ENCODE results near the gene DNMT3A.

DNMT3A gene

GRCh38 chr2:25335204-25335603, 6.5 kb downstream of the DNMT3A start:
- 80% methylated on average over 8 of the region's 8 CpGs for WGBS
- H3K27me3 ChIP-seq (ENCODE audit: insufficient read depth, low read length) = peaks cover 14% of the 10 kb centered on the region; the same call in 1 of the 2 replicates
- no peak overlapping the region for H3K4me3 ChIP-seq (ENCODE audit: low read length)
- no peaks in the 10 kb centered on the region for H3K36me3 ChIP-seq (ENCODE audit: insufficient read depth, low read length)
- no peaks in the 10 kb centered on the region for H3K9me3 ChIP-seq (ENCODE audit: insufficient read depth, low read depth, low read length)
- H3K4me1 ChIP-seq (ENCODE audit: insufficient read depth, low read length) = peaks cover 36% of the 10 kb centered on the region
- H3K27ac ChIP-seq (ENCODE audit: low read depth, low read length) = no peak overlapping the region
- no peak overlapping the region for H3K9ac ChIP-seq (ENCODE audit: low read depth, low read length)

DNA sequence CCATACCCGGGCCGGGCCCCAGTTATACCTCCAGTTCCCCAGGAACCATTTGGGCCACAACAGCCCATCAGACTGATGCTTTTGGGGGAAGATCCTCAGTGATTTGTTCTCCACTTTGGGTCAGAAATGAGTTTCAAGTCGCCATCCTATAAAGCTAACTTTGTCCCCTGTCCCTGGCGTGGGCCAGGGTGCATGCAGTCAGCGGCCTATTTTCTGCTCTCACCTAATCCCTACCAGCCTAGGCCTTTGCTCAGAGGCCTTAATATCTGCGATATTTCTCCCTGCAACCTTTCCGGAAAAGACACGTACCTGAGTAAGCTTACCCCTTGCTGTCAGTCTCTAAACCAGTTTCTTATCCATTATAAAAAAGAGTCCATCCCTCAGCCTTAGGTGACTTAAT, 7.2 kb downstream of the DNMT3A start:
- Histone ChIP-seq H3K9me3 (ENCODE audit: insufficient read depth, low read depth, low read length) (no peaks in the 10 kb centered on the region), H3K27ac (ENCODE audit: low read depth, low read length) (no peak overlapping the region), H3K4me3 (ENCODE audit: low read length) (no peak overlapping the region), H3K27me3 (ENCODE audit: insufficient read depth, low read length) (peaks cover 7% of the 10 kb centered on the region; the same call in 1 of the 2 replicates), H3K36me3 (ENCODE audit: insufficient read depth, low read length) (no peaks in the 10 kb centered on the region), H3K9ac (ENCODE audit: low read depth, low read length) (no peak overlapping the region), H3K4me1 (ENCODE audit: insufficient read depth, low read length) (peaks cover 36% of the 10 kb centered on the region)
- 91% methylated on average over 8 of the region's 8 CpGs for WGBS

DNA sequence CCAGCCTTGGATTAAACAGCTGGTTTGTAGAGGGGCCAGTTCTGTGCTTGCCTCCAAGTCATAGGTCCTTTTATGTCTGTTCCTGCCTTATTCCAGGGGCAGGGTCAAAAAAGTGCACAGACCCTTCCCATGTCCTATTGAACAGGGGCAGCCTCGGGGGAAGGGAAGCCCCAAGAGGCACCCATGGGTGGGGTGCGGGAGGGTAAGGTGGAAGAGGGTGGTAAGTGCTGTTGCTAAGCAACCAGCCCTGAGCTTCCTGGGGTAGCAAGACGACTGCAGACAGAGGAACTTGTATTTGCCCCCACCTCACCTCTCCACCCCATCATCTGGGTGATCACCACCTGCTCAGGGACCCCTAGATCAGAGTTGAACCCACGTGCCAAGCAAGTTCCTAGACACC, 7.7 kb downstream of the DNMT3A start:
- Histone ChIP-seq H3K36me3 (ENCODE audit: insufficient read depth, low read length) (no peaks in the 10 kb centered on the region), H3K9ac (ENCODE audit: low read depth, low read length) (no peak overlapping the region), H3K27ac (ENCODE audit: low read depth, low read length) (no peak overlapping the region; the same call in 1 of the 2 replicates), H3K4me1 (ENCODE audit: insufficient read depth, low read length) (peaks cover 33% of the 10 kb centered on the region), H3K4me3 (ENCODE audit: low read length) (no peak overlapping the region), H3K9me3 (ENCODE audit: insufficient read depth, low read depth, low read length) (no peaks in the 10 kb centered on the region), H3K27me3 (ENCODE audit: insufficient read depth, low read length) (0 out of 2 replicates have a peak, but pooled peaks cover 2% of the 10 kb centered on the region)
- WGBS = 80% methylated on average over 4 of the region's 4 CpGs

DNA sequence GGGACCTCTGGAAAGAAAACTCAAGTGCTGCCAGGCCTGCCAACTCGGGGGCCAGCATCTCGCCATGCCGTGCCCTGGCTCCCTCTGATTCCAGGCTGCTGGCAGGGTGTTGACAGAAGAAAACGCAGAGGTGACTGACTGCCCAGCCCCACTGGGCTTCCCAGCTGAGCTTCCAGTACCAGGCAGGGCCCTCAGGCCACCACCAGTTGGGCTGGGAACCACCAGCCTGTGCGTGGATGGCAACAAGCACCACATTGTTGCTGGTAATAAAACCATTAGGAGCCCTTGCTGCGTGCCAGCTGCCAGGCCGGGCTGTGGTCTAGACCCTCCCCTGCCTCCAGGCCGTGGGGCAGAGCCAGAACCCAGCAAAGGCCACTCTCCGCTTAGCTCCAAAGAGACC, 9.2 kb downstream of the DNMT3A start:
- no peak overlapping the region for H3K4me3 ChIP-seq (ENCODE audit: low read length)
- H3K4me1 ChIP-seq (ENCODE audit: insufficient read depth, low read length) = peaks cover 33% of the 10 kb centered on the region
- no peak overlapping the region for H3K27ac ChIP-seq (ENCODE audit: low read depth, low read length)
- H3K27me3 ChIP-seq (ENCODE audit: insufficient read depth, low read length) = no peaks in the 10 kb centered on the region
- no peak overlapping the region for H3K9ac ChIP-seq (ENCODE audit: low read depth, low read length)
- H3K36me3 ChIP-seq (ENCODE audit: insufficient read depth, low read length) = no peaks in the 10 kb centered on the region
- 89% methylated on average over 9 of the region's 9 CpGs for WGBS
- no peaks in the 10 kb centered on the region for H3K9me3 ChIP-seq (ENCODE audit: insufficient read depth, low read depth, low read length)

DNA sequence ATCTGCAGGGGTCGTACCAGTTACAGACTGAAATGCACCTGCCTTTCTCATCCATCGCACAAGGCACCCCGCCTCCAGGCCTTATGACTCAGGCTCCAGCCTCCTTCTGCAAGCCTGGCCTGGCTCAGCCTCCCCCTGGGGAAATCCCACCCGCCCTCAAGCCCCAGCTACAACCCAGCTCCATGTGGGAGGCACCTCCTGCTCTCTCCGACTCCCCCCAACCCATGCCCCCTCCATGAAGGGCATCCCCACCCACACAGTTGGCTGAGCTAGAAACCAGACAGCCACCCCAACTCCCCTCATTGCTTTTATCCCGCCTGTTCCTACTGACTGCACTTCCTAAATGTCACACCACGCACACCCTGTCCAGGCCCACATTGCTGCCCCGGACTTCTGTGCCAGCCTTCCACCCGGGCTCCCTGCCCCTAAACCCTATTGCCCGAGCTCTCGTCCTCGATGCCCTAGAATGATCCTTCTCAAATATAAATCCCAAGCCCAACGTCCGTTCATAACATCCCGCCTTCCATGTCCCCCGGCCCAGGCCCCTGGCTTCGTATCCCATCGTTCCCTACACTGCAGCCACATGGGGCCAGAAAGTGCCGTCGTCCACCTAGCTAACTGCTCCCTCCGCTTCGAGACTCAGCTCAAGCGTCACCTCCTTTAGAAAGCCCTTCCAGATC, 9.9 kb downstream of the DNMT3A start:
- Histone ChIP-seq H3K9ac (ENCODE audit: low read depth, low read length) (no peak overlapping the region), H3K36me3 (ENCODE audit: insufficient read depth, low read length) (no peaks in the 10 kb centered on the region)
- 87% methylated on average over 23 of the region's 23 CpGs for WGBS

DNA sequence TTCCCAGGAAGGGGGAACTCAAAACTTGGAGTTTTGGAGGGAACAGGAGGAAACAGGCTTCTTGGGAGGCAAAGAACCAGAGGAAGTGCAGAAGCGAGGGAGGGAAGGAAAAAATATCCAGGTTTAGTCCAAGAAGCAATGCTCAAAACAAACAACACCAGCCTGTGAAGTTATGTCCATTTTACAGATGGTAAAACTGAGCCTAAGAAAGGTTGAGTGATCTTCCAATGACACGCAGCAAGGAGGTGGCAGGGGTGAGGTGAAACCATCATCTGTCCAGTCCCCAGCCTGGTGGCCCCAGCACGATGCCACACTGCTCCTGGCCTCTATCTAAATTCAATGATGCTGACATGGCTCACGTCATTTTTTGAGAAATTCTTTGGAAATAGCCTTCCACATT, 10.8 kb downstream of the DNMT3A start:
- Histone ChIP-seq H3K9me3 (ENCODE audit: insufficient read depth, low read depth, low read length) (no peaks in the 10 kb centered on the region), H3K27ac (ENCODE audit: low read depth, low read length) (no peak overlapping the region), H3K27me3 (ENCODE audit: insufficient read depth, low read length) (no peaks in the 10 kb centered on the region), H3K36me3 (ENCODE audit: insufficient read depth, low read length) (no peaks in the 10 kb centered on the region), H3K4me3 (ENCODE audit: low read length) (no peak overlapping the region), H3K4me1 (ENCODE audit: insufficient read depth, low read length) (peaks cover 22% of the 10 kb centered on the region), H3K9ac (ENCODE audit: low read depth, low read length) (no peak overlapping the region)
- 94% methylated on average over 4 of the region's 4 CpGs for WGBS

More for the DNA sequence above, 9.9 kb downstream of the DNMT3A start:
- H3K4me1 ChIP-seq (ENCODE audit: insufficient read depth, low read length) = peaks cover 29% of the 10 kb centered on the region
- H3K4me3 ChIP-seq (ENCODE audit: low read length) = no peak overlapping the region
- no peaks in the 10 kb centered on the region for H3K27me3 ChIP-seq (ENCODE audit: insufficient read depth, low read length)
- H3K27ac ChIP-seq (ENCODE audit: low read depth, low read length) = no peak overlapping the region
- H3K9me3 ChIP-seq (ENCODE audit: insufficient read depth, low read depth, low read length) = no peaks in the 10 kb centered on the region

DNA sequence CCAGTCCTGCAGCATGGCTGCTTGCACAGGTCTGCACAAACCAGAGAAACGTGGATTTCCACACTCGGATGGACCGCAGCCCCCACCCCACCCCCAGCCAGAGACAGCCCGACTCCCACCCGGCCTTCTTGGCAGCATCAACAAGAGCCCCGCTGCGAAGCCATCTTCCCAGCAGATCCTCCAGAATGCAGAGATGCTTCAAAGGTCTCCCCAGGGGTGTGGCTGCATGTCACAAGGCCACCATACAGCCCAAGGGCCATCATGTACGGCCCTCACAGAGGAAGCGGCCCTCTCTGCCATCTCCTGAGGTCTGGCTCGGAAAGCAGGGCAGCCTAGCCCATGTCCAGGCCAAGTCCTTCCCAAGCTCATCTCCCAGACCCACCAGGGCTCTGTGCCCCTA, 11.5 kb downstream of the DNMT3A start:
- 93% methylated on average over 10 of the region's 10 CpGs for WGBS
- Histone ChIP-seq H3K36me3 (ENCODE audit: insufficient read depth, low read length) (no peaks in the 10 kb centered on the region), H3K4me3 (ENCODE audit: low read length) (no peak overlapping the region), H3K27ac (ENCODE audit: low read depth, low read length) (no peak overlapping the region), H3K9ac (ENCODE audit: low read depth, low read length) (no peak overlapping the region), H3K27me3 (ENCODE audit: insufficient read depth, low read length) (no peaks in the 10 kb centered on the region), H3K4me1 (ENCODE audit: insufficient read depth, low read length) (peaks cover 18% of the 10 kb centered on the region), H3K9me3 (ENCODE audit: insufficient read depth, low read depth, low read length) (no peaks in the 10 kb centered on the region)

DNA sequence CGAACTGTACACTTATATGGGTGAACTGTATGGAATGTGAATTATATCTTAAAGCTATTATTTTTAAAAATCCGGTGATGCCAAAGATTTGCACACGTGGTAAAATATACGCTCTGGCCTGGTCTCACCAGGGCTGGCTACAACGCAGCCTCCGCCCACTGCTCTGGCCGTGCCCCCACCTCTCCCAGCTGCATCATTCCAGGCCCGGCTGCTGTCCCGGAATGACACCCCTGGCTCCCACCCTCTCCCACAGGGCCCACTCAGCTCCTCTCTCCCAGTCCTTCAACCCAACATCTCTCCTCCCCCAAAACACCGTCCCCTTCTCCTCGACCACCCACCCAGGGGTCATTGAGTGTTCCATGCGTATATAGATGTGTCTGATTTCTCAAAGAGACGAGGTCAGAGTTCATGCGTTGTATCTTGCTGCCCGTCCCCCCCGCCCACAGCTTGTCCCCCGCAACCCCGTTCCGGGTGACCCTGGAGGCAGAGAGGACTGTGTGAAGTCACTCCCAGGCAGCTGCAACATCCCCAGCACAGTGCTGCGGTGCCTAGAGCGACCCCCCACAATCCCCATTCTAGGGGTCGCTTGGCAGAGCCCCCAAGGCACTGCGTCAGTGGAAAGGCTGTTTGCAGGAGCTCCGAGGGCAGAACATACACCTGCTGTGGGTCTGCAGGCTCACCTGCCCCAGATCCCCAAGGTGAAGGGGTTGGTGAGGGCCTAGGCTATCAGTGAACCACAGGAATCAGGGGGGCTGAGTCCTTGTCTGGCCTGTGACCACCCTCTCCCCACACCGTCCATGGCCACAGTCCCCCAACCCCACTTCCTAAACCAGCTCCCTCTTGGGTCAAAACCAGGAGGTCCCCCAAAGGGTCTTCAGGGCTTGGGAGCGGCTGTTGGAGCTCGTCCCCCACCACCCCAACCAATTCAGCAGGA, 13.3 kb downstream of the DNMT3A start:
- no peaks in the 10 kb centered on the region for H3K27me3 ChIP-seq (ENCODE audit: insufficient read depth, low read length)
- 92% methylated on average over 27 of the region's 27 CpGs for WGBS

GRCh38 chr2:25326326-25327013, 15.3 kb downstream of the DNMT3A start:
- 95% methylated on average over 5 of the region's 5 CpGs for WGBS
- Histone ChIP-seq H3K9ac (ENCODE audit: low read depth, low read length) (no peak overlapping the region), H3K36me3 (ENCODE audit: insufficient read depth, low read length) (no peaks in the 10 kb centered on the region), H3K27me3 (ENCODE audit: insufficient read depth, low read length) (no peaks in the 10 kb centered on the region), H3K9me3 (ENCODE audit: insufficient read depth, low read depth, low read length) (no peaks in the 10 kb centered on the region), H3K4me3 (ENCODE audit: low read length) (no peak overlapping the region), H3K27ac (ENCODE audit: low read depth, low read length) (no peak overlapping the region), H3K4me1 (ENCODE audit: insufficient read depth, low read length) (no peaks in the 10 kb centered on the region)

More for the DNA sequence above, 13.3 kb downstream of the DNMT3A start:
- Histone ChIP-seq H3K4me3 (ENCODE audit: low read length) (no peak overlapping the region), H3K9me3 (ENCODE audit: insufficient read depth, low read depth, low read length) (no peaks in the 10 kb centered on the region), H3K36me3 (ENCODE audit: insufficient read depth, low read length) (no peaks in the 10 kb centered on the region), H3K9ac (ENCODE audit: low read depth, low read length) (no peak overlapping the region), H3K27ac (ENCODE audit: low read depth, low read length) (no peak overlapping the region), H3K4me1 (ENCODE audit: insufficient read depth, low read length) (no peaks in the 10 kb centered on the region; the same call in 1 of the 2 replicates)

DNA sequence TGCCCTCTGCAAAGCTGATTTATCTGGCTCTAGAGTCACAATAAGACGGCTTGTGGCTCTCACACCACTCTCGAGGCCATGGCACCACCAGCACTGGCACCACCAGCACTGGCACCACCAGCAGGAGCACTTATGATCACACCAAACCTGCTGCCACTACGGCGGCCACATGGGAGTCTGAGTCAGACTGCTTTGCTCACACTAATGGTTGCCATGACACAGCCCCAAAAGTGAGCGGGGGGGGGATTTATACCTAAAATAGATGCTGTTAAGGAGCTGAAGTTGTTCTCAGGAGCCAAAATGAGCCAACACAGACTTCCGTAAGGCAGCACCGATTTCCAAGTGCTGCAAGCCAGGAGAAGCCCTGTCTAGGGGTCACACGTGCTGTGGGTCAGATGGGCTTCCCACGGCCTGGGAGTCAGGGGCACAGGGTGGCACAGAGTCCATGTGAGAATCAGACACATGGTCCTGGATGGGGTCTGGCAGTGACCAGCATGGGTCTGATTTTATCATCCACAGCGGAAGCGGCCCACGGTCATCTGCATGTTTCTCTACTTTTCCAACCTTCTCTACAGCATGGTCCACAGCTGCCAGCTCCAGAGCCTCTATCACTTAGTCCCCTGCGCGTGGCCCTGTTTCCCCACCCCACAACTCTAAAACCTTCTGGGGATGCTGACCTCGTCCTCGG, 16.7 kb downstream of the DNMT3A start:
- Histone ChIP-seq H3K27ac (ENCODE audit: low read depth, low read length) (no peak overlapping the region), H3K4me3 (ENCODE audit: low read length) (no peak overlapping the region), H3K4me1 (ENCODE audit: insufficient read depth, low read length) (no peaks in the 10 kb centered on the region), H3K27me3 (ENCODE audit: insufficient read depth, low read length) (no peaks in the 10 kb centered on the region), H3K9ac (ENCODE audit: low read depth, low read length) (no peak overlapping the region), H3K36me3 (ENCODE audit: insufficient read depth, low read length) (no peaks in the 10 kb centered on the region), H3K9me3 (ENCODE audit: insufficient read depth, low read depth, low read length) (no peaks in the 10 kb centered on the region)
- 93% methylated on average over 16 of the region's 16 CpGs for WGBS

Measured in HUES64 (cell line).